HT-29 (cell line): ENCODE measurements around the gene MZF1. TPM values are rescaled to one million over a fixed set of nuclear protein-coding genes. Genes with fewer than 3 reads are reported as not detected.
"Not testable (repeated sequence)": the region's sequence is repeated elsewhere in the genome, so short reads cannot be mapped to it uniquely, and the experiment has no call there.

Experiments used
- DNase-seq: peaks from one replicate; pipeline ENCODE4 v3.0.0-alpha.2; 2015; ENCODE audit warnings: low spot score
- total RNA-seq: library from RNA; depleted of rRNA; stranded (reverse); fragments of >200 nt; shearing (Covaris generic); gene quantifications from 2 replicates; pipeline ENCODE4 v1.2.3, GENCODE V29; 2014

Gene MZF1
- total RNA-seq, 1 experiment from 2014 or later, result 94.8 TPM

DNA sequence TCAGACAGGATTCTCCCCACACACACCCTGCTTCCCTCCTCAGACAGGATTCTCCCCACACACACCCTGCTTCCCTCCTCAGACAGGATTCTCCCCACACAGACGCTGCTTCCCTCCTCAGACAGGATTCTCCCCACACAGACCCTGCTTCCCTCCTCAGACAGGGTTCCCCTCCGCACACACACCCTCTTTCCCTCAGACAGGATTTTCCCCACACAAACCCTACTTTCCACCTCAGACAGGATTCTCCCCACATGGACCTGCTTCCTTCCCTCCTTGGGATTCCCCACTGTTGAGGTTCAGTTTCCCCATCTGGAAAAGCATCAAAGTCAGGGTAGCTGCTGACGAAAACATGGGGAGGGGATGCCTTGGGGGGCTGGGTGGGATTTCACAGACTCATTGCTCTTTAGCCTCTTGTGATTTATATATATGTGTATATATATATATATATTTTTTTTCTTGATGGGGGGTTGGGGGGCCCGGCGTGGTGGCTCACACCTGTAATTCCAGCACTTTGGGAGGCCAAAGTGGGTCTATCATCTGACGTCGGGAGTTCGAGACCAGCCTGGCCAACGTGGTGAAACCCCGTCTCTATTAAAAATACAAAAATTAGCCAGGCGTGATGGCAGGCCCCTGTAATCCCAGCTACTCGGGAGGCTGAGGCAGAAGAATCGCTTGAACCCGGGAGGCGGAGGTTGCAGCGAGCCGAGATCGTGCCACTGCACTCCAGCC is 30.3 kb downstream of the MZF1 start:
- not testable (repeated sequence) for DNase-seq

DNA sequence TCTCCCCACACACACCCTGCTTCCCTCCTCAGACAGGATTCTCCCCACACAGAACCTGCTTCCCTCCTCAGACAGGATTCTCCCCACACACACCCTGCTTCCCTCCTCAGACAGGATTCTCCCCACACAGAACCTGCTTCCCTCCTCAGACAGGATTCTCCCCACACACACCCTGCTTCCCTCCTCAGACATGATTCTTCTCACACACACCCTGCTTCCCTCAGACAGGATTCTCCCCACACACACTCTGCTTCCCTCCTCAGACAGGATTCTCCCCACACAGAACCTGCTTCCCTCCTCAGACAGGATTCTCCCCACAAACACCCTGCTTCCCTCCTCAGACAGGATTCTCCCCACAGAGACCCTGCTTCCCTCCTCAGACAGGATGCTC is 34.0 kb downstream of the MZF1 start:
- DNase-seq, result not testable (repeated sequence)

DNA sequence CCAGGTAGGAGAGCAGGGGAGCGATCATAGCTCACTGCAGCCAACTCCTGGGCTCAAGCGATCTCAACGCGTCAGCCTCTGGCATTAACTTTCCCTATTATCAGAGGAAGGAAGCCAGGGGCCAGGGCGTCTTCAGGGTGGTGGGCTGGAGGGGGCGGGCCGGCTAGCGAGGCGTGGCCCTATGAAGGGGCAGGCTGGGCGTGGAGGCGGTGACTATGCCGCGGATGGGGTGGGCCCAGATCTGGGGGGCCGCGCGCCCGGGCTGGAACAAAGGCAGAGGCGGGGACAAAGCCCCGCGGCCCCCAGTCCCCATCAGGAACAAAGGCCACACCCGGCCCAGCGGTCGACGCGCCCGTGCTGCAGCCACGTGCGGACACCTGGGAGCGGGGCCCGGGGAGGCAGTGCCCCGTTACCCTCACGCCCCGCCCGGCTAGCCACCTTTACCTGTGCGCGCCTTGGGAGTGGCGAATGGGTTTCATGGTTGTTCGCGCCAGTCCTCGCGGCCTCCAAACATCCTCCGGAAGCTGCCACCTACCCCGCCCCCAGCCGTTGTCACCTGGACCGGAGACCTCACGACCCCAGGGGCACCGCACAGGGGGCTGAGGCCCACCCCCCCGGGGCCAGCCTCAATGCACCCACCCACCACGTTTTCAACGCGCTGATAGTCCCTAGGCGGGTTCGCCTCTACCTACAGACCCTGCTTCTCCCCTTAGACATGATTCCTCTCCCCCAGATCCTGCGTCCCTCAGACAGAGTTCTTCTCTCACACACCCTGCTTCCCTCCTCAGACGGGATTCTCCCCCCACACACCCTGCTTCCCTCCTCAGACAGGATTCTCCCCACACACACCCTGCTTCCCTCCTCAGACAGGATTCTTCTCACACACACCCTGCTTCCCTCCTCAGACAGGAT is 34.6 kb downstream of the MZF1 start:
- DNase-seq, result peak; percentile 41

DNA sequence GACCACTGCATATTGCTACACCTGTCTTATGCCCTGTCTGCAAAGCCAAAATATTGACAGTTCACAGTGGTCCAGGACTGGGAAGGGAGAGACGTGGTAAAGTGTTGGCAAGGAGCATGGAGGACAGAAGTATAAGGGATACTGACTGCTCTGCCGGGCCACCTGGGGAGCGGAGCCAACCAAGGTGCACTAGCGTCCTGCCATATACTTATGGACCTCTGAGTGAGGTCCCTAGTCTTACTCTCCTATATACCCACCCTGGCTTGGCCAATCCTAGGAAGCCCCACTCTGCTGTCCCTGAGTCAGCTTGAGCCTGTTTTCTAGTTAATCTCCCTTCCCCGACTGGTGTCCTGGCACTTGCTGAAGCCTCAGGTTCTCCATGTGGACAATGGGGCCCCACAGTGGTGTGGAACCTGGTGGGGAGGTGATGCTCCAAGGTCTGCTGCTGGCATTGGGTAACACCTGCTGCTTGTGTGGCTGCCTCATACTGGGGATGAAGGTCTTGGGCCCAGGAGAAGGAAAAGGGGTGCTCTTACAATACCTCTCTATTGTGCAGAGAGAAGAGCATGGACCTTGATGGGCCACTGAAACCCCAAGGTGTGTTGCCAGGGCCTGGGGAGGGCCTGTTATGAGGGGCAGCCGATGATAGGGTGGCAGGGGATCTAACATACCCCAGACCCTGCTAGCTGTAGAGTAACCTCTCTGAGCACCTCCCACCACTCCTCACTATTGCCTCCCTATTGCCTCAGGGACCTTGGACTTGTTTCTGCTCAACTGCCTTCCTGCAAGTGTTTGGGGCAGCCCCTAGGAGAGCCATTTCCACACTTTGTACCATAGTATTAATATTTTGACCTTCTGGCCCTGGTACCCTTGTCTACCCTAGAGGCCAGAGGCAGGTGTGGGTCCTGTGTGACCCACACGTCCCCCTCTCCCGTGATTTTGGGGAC is 36.0 kb downstream of the MZF1 start:
- no peak for DNase-seq

DNA sequence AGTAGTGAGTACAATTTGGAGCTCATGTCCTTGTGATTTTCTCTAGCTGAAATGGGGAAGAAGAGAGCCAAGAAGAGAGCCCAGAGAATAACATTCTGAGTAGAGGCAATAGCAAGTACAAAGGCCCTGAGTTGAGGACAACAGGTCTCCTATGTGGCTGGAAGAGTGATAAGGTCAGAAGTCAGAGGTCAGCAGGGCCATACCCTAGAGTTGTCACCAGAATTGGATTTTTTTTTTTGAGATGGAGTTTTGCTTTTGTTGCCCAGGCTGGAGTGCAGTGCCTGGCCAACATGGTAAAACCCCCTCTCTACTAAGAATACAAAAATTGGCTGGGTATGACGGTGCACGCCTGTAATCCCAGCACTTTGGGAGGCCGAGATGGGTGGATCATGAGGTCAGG is 37.3 kb downstream of the MZF1 start:
- DNase-seq, result no peak

DNA sequence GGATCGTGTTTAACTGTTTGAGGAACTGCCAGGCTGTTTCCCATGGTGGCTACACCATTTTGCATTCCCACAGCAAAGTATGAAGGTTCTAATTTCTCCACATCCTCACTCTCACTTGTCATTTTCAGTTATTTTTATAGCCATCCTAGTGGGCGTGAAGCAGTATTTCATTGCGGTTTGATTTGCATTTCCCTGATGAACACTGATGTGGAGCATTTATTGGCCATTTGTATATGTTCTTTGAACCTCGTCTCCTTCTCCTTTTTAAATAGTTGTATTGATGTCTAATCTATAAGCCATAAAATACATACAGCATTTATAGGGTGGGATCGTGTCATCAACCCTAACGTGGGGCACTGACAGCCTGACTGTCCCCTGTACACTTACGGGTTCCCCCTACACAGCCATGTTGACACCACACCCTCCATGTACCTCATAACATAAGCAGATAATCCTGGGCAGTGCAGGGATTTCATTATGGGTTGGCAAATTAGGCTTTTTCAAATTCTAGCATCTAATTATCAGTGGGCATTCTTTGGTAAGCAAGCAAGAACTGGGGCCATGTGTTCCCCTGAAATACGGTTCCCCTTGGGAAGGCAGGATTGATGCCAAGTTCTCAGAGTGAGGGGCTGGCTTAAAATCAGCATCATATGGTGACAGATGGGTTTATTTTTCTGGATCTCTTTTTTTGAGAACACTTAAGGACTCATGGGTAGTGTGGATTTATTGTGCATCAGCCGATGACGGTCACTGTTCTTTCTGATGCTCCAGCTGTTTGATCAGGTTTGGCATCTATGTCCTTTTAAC is 41.9 kb downstream of the MZF1 start:
- no peak for DNase-seq

DNA sequence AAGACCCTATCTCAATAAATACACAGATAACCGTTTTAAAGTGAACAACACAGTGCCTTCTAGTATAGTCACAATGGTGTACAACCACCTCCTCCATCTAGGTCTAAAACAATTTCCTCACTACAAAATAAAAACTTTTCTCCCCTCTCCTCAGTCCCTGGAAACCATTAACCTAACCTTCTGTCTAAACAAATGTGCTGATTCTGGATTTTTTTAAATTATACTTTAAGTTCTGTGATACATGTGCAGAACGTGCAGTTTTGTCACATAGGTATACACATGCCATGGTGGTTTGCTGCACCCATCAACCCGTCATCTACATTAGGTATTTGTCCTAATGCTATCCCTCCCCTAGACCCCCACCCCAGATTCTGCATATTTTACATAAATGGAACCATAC is 43.7 kb downstream of the MZF1 start:
- DNase-seq, result no peak

DNA sequence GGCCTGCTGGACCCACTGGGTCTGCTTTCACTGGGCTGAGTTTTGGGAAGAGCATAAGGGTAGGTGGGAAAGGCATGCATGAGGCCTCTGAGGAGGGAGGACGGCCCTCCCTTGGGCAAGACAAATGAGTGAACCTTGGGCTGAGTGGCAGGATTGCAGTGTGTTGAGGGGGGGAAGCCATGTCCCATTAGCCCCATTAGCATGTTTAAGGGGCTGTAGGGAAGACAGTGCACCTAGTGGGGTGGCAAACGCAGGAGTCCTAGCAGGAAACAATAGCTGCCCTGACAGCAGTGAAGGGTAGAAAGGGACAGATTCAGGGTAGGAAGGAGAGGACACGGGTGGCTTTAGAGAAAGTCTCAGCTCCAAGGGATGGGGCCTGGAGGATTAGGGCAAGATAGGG is 50.4 kb downstream of the MZF1 start:
- DNase-seq, result no peak

DNA sequence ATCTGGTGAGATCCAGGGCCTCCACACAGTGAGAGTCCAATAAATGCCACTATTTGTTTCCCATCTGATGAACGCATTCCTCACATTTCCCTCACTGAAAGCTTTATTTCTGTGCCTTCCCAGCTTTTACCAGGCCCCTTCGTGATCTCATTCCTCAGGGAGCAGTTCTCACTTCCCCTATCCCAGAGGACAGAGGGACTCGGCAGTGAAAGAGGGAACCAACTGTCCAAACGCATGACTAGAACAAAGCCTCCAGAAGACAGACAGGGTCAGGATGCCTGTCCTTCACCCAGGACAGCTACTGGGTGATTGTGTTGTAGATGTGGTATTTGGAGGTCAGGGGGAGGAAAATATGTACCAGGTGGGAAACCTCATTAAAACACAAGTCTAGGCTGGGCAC is 51.5 kb downstream of the MZF1 start:
- peak; percentile 43 for DNase-seq

DNA sequence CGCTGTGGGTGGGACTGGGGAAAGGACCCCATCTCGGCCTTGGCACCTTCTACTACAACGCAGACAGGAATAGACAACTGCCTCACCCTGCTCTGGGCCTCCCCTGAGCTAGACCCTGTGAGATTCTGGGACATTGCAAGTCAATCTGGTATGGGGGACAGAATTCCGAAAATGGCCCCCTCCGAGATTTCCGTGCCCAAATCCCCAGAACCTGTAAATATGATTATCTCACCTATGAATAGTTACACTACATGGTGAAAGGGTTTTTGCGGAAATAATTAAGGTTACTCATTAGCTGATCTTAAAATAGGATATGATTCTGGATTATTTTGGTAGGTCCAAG is 52.9 kb downstream of the MZF1 start:
- peak; percentile 41 for DNase-seq

DNA sequence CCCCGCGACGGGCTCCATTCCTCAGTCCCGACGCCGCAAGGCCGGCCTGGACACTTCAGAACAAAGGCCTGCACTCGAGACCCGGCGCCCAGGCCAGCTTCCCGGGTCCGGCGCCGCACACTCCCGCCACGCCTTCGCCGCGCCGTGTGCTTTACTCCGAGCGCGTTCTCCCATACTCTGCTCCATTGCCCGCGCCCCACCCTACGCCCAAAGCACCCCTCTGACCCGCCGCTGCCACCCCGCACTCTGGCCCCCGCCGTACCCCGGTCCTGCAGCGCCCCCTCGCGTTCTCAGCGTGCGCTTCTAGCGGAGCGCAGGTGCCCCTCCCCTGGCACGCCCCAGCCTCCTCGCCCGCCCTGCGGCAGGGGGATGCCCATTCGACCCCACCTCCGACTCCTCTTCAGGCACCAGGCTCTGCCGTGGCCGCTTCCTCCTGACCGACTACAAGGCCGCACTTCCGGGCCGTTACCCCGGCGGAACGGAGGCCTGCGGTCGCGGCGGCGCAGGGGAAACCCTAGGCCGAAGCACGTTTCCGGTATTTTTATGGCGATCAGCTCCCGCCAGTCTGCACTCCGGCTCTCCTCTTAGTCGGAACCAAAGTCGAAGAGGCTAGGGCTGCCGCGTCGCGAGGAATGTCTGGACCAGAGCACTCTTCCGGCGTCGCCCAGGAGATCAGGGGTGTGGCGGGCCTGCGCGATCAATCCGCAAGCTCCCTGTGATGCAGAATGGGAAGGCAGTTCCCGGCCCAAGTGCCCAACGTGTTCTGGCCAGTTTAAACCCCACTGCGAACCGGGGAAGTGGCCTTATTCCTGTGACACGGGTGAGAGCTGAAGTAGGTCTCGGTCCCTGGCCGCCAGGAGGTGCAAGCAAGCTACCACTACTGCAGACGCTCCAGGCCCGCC is 53.5 kb downstream of the MZF1 start, which contains the start of gene ZBTB45:
TSS of gene ZBTB45 (minus strand) at position 456 of the 902 bp plus-strand sequence. CDS start 2,137 bp downstream, outside the sequence.
- peak; percentile 99 for DNase-seq

DNA sequence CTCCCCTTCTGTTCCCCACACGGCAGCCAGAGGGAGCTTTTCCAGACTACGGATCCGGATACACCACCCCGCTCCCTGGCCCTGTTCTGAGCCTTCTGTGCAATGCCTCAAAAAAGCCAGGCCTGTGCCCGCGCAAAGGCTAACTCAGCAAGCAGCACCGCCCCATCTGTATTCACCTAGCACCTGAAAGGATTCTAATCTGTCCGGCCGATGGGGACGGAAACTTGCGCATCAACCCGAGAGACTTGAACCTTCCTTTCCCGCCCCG is 54.1 kb downstream of the MZF1 start:
- peak; percentile 93 for DNase-seq

DNA sequence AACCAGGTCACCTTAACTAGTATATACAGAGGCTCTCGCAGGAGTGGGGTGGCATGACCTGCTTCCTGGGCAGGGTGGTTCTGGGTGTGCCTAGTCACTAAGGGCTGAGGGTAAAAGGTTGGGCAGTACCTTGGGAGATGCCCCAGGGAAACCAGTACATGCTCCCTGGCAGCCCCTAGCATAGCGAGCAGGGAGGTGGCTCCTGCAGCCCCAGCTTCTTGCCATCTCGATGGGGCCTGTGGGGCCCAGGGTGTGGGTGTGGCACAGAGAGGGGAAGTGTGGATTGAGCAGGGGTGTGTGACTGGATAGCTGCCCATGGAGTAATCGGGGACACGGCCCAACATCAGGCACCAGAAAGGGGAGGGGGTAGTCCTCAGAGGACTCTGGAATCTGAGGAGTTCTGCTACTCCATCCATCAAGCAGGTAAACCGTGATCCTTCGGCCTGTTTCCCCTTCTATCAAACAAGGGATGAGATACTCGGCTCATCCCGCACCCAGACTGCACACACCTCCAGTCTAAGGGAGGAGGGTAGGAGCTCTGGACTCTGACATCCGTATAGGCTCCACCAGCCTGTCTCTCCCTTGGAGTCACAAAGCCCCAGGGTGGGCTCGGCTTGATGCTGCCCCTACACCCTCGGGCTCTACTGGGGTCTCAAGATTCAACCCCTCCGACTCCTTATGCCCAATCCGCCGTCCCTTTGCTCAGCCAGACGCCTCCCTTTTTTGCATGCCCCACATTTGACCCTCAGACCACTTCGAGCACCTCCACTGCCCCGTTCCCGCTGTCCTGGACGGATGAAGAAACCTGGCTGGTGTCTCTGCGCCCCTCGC is 54.7 kb downstream of the MZF1 start:
- DNase-seq, result peak; percentile 17

DNA sequence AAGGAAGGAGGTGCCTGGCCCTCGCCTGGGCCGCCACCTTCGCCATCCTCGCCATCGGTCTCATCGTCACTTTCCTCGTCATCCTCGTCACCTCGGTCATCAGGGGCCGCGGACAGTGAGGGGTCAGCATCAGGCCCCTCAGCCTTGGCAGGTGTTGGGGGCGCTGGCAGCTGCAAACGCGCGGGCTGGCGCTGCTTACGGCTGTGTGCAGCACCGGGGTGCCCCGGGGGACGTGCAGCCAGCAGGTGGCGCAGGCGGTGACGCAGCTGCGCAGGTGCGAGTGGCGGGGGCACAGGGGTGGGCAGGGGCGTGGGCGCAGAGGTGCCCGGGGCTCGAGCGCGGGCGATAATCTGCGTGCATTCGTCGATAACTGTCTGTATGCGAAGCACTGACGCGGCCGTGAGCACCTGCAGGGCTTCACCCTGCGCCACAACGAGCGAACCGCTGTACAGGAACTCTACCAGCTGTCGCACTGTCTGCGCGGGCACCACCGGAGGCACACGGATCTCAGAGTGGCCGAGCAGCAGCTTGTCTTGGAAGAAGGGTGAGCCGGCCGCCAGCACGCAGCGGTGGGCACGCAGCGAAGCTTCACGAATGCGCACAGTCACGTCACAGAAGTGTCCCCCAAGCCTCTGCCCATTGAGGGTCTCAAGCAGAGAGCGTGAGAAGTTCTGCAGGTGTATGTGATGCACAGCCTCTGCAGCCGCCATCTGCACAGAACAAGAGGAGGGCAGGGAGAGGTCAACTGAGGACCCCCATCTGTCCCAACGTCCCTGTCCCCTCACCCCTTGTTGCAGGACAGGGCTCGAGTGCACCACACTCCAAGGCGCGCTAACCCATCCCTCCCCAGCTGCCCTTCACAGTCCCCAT is 55.9 kb downstream of the MZF1 start:
- DNase-seq, result no peak

DNA sequence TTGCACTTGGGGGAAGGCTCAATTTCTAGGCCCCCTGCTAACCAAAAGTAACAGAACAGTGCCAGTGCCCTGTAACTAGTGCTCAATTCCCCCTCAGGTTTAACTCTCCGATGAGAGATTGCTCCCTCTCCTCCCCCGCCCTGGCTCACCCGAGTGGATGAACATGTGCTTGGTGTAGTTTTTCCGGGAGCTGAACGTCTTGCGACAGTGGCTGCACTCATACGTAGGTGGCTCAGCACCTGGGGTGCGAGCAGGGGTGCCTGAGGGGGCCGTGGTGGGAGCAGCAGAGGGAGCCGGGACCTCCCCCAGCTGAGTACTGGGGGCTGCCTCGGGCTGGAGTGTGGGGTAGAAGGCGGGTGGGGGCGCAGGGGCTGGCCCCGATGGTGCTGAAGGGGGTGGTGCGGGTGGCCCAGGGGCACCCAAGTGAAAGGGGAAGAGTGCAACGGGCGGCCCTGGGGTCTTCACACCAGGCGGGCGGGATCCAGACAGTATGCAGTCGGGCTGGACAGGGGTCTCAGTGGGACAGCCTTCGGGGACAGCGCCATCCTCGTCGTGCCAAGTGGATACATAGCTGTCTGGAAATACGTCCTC is 56.8 kb downstream of the MZF1 start:
- DNase-seq, result no peak

DNA sequence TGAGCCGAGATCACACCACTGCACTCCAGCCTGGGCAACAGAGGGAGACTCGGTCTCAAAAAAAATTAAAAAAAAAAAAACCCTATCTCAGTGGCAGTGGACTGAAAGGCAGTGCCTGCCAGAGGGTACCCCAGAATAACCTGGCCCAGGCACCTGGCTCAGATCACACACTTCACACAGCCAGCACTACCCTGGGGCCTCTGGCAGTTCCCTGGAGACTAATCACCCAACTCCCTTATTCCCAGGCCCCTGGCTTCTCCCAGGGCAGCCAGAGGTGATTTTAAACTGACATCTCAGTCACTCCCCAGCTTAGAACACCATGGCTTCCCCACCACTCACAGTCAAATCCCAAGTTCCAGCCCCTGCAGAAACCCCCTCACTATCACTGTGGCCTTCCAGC is 57.9 kb downstream of the MZF1 start:
- no peak for DNase-seq

DNA sequence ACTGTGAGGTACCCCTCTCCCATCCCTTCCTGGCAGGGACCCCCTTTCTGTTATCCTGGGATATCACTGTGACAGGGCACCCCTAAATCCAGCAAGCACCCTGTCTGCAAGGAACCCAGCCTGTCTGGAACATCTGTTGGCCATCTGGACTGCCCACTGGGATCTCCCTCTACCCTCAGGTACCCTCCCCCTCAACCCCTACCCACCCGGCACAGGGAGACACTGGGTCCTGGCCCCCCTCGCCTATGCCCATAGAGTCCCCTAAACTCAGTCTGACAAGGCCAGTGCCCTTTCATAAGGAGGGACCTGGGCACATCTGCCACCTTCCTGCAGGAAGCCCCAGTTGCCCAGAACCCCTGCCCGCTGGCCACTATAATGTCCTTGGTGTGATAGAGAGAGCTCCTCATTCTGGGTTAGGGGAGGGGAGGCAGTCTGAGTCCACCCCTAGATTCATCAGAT is 58.5 kb downstream of the MZF1 start:
- DNase-seq, result no peak
